HEK293 (cell line): ENCODE results near the gene SLC23A3.

Source experiments
- BCL11B ChIP-seq: fragments of 450-650 bp; formaldehyde crosslinking; IDR thresholded peaks from 2 replicates; pipeline ENCODE4 v1.5.1; 2016; ENCODE audit warnings: low read depth, missing biosample characterization, missing genetic modification characterization
- BCL6B ChIP-seq: fragments of 450-650 bp; formaldehyde crosslinking; IDR thresholded peaks from 2 replicates; pipeline ENCODE4 v1.5.1; 2017; ENCODE audit warnings: missing biosample characterization, missing genetic modification characterization
- FEZF1 ChIP-seq: fragments of 450-650 bp; formaldehyde crosslinking; IDR thresholded peaks from 2 replicates; pipeline ENCODE4 v1.5.1; 2016; ENCODE audit warnings: missing biosample characterization, missing genetic modification characterization
- KLF1 ChIP-seq: fragments of 450-650 bp; formaldehyde crosslinking; IDR thresholded peaks from 2 replicates; pipeline ENCODE4 v1.5.1; 2016; ENCODE audit warnings: missing biosample characterization, missing genetic modification characterization
- PATZ1 ChIP-seq: fragments of 450-650 bp; formaldehyde crosslinking; IDR thresholded peaks from 2 replicates; pipeline ENCODE4 v1.5.1; 2016; ENCODE audit warnings: missing biosample characterization, missing genetic modification characterization
- RBAK ChIP-seq: fragments of 450-650 bp; formaldehyde crosslinking; IDR thresholded peaks from 2 replicates; pipeline ENCODE4 v1.5.1; 2016; ENCODE audit warnings: missing biosample characterization, missing genetic modification characterization
- SP3 ChIP-seq: fragments of 450-650 bp; formaldehyde crosslinking; IDR thresholded peaks from 2 replicates; pipeline ENCODE4 v1.5.1; 2016; ENCODE audit warnings: missing biosample characterization, missing genetic modification characterization
- ZBTB1 ChIP-seq: fragments of 450-650 bp; formaldehyde crosslinking; IDR thresholded peaks from 2 replicates; pipeline ENCODE4 v1.5.1; 2016; ENCODE audit warnings: missing biosample characterization, missing genetic modification characterization
- ZBTB26 ChIP-seq: fragments of 450-650 bp; formaldehyde crosslinking; optimal IDR thresholded peaks from 2 replicates; pipeline ENCODE3; 2016; ENCODE audit warnings: missing biosample characterization, mild to moderate bottlenecking, missing genetic modification characterization
- ZNF174 ChIP-seq: fragments of 450-650 bp; formaldehyde crosslinking; IDR thresholded peaks from 2 replicates; pipeline ENCODE4 v1.5.0; 2017; ENCODE audit warnings: missing biosample characterization, mild to moderate bottlenecking, missing genetic modification characterization
- ZNF175 ChIP-seq: fragments of 450-650 bp; formaldehyde crosslinking; IDR thresholded peaks from 2 replicates; pipeline ENCODE4 v1.5.1; 2016; ENCODE audit warnings: missing biosample characterization, missing genetic modification characterization
- ZNF18 ChIP-seq: fragments of 450-650 bp; formaldehyde crosslinking; IDR thresholded peaks from 2 replicates; pipeline ENCODE4 v1.5.1; 2016; ENCODE audit warnings: missing biosample characterization, missing genetic modification characterization
- ZNF248 ChIP-seq: fragments of 450-650 bp; formaldehyde crosslinking; IDR thresholded peaks from 2 replicates; pipeline ENCODE4 v1.5.1; 2017; ENCODE audit warnings: missing biosample characterization, missing genetic modification characterization
- ZNF280D ChIP-seq: fragments of 450-650 bp; formaldehyde crosslinking; IDR thresholded peaks from 2 replicates; pipeline ENCODE4 v1.5.1; 2016; ENCODE audit warnings: missing biosample characterization, missing genetic modification characterization
- ZNF302 ChIP-seq: fragments of 450-650 bp; formaldehyde crosslinking; IDR thresholded peaks from 2 replicates; pipeline ENCODE4 v1.5.1; 2016; ENCODE audit warnings: missing biosample characterization, missing genetic modification characterization, low read depth
- ZNF37A ChIP-seq: fragments of 450-650 bp; IDR thresholded peaks from 2 replicates; pipeline ENCODE4 v1.5.1; 2018; ENCODE audit warnings: missing biosample characterization, missing genetic modification characterization
- ZNF449 ChIP-seq: fragments of 450-650 bp; formaldehyde crosslinking; IDR thresholded peaks from 2 replicates; pipeline ENCODE4 v1.5.1; 2017; ENCODE audit warnings: missing biosample characterization, mild to moderate bottlenecking, missing genetic modification characterization, moderate library complexity
- ZNF473 ChIP-seq: fragments of 450-650 bp; formaldehyde crosslinking; IDR thresholded peaks from 2 replicates; pipeline ENCODE4 v1.5.1; 2017; ENCODE audit warnings: missing biosample characterization, missing genetic modification characterization
- ZNF48 ChIP-seq: fragments of 450-650 bp; formaldehyde crosslinking; IDR thresholded peaks from 2 replicates; pipeline ENCODE4 v1.5.1; 2016; ENCODE audit warnings: missing biosample characterization, missing genetic modification characterization
- ZNF513 ChIP-seq: fragments of 450-650 bp; IDR thresholded peaks from 2 replicates; pipeline ENCODE4 v1.5.1; 2018; ENCODE audit warnings: missing biosample characterization, missing genetic modification characterization
- ZNF514 ChIP-seq: fragments of 450-650 bp; formaldehyde crosslinking; IDR thresholded peaks from 2 replicates; pipeline ENCODE4 v1.5.1; 2016; ENCODE audit warnings: missing biosample characterization, missing genetic modification characterization
- ZNF610 ChIP-seq: fragments of 450-650 bp; formaldehyde crosslinking; IDR thresholded peaks from 2 replicates; pipeline ENCODE4 v1.5.1; 2016; ENCODE audit warnings: missing biosample characterization, missing genetic modification characterization, borderline replicate concordance
- ZNF624 ChIP-seq: fragments of 450-650 bp; formaldehyde crosslinking; IDR thresholded peaks from 2 replicates; pipeline ENCODE4 v1.5.1; 2017; ENCODE audit warnings: missing biosample characterization, missing genetic modification characterization
- ZNF639 ChIP-seq: fragments of 450-650 bp; formaldehyde crosslinking; IDR thresholded peaks from 2 replicates; pipeline ENCODE4 v1.5.1; 2016; ENCODE audit warnings: missing biosample characterization, missing genetic modification characterization
- ZNF660 ChIP-seq: fragments of 450-650 bp; IDR thresholded peaks from 2 replicates; pipeline ENCODE4 v1.5.1; 2018; ENCODE audit warnings: missing biosample characterization, mild to moderate bottlenecking, missing genetic modification characterization
- ZNF830 ChIP-seq: fragments of 450-650 bp; IDR thresholded peaks from 2 replicates; pipeline ENCODE4 v1.5.0; 2018; ENCODE audit warnings: missing biosample characterization, missing genetic modification characterization, low read depth, mild to moderate bottlenecking, moderate library complexity

SLC23A3 gene

GRCh38 chr2:219176818-219177551, 7.2 kb upstream of the SLC23A3 start, which contains the start of gene CNPPD1 (continued):
- no peak for TF ChIP-seq ZNF37A (tag by site-specific recombination)
- TF ChIP-seq ZNF18 (tag by site-specific recombination) = no peak; the same call in 1 of the 2 replicates
- TF ChIP-seq KLF1 (tag by site-specific recombination) = no peak; the same call in 1 of the 2 replicates
- TF ChIP-seq FEZF1 (tag by site-specific recombination) = peak; percentile 52; the same call in 1 of the 2 replicates
- no peak for TF ChIP-seq ZNF639 (tag by site-specific recombination)
- no peak for TF ChIP-seq ZNF248
- no peak for TF ChIP-seq ZNF514 (tag by site-specific recombination)
- TF ChIP-seq ZNF175 (tag by site-specific recombination) = no peak
- no peak for TF ChIP-seq ZNF174 (tag by site-specific recombination)
- TF ChIP-seq ZNF48 (tag by site-specific recombination) = no peak
- TF ChIP-seq BCL6B = no peak
- peak; percentile 93 for TF ChIP-seq ZBTB26 (tag by site-specific recombination)
- no peak for TF ChIP-seq ZNF449 (tag by site-specific recombination)
- TF ChIP-seq ZNF513 (tag by site-specific recombination) = no peak
- TF ChIP-seq ZNF280D (tag by site-specific recombination) = no peak
- peak; percentile 77 for TF ChIP-seq SP3 (tag by site-specific recombination)
- no peak for TF ChIP-seq RBAK
- TF ChIP-seq ZNF473 = no peak
- TF ChIP-seq BCL11B (tag by site-specific recombination) = no peak
- 0 out of 2 replicates have a peak, but pooled peaks have one; percentile 55 for TF ChIP-seq ZNF660
- TF ChIP-seq PATZ1 (tag by site-specific recombination) = peak; percentile 89
- TF ChIP-seq ZNF624 (tag by site-specific recombination) = no peak
- TF ChIP-seq ZNF302 (tag by site-specific recombination) = no peak
- no peak for TF ChIP-seq ZBTB1
- TF ChIP-seq ZNF610 (tag by site-specific recombination) = no peak
- TF ChIP-seq ZNF830 (tag by site-specific recombination) = no peak
